Right atrium auricular region (tissue), 2 donors: ENCODE results near the gene NOLC1. TPM values are rescaled to one million over a fixed set of nuclear protein-coding genes. Genes with fewer than 3 reads are reported as not detected.

ENCODE experiments used
- DNase-seq: peaks from one replicate; pipeline ENCODE4 v3.0.0-alpha.2; 2019; ENCODE audit warnings: low spot score
- H3K27ac ChIP-seq, 2 donors: fragments of 200-600 bp; sonication (generic); 1 replicate in 1 of 2; 2 replicates in 1 of 2; pipeline ENCODE4 v1.5.1; 2016 to 2019
- H3K27me3 ChIP-seq, 2 donors: fragments of 200-600 bp; sonication (generic); one replicate each; pipeline versions ENCODE4 v1.5.1 to v1.6.0; 2017 to 2019
- H3K36me3 ChIP-seq: fragments of 200-600 bp; sonication (generic); one replicate; pipeline ENCODE4 v1.5.1; 2016
- H3K4me1 ChIP-seq, 2 donors: fragments of 200-600 bp; sonication (generic); one replicate each; pipeline versions ENCODE4 v1.5.1 to v1.6.0; 2017 to 2019
- H3K4me3 ChIP-seq, 2 donors: fragments of 200-600 bp; sonication (generic); 1 replicate in 1 of 2; 2 replicates in 1 of 2; pipeline ENCODE4 v1.5.1; 2017 to 2019; ENCODE audit warnings: mild to moderate bottlenecking in 1 of 2, moderate library complexity in 1 of 2
- H3K9me3 ChIP-seq, 2 donors: fragments of 200-600 bp; sonication (generic); one replicate each; pipeline ENCODE4 v1.5.1; 2019
- CTCF ChIP-seq, 2 donors: fragments of 200-600 bp; sonication (generic); IDR thresholded peaks; one replicate each; pipeline ENCODE4 v1.5.1; 2019; ENCODE audit warnings: antibody characterized with exemption in 2 of 2
- total RNA-seq, 2 donors: library from RNA; depleted of rRNA; stranded (reverse); fragments of >200 nt; gene quantifications; one replicate each; pipeline ENCODE4 v1.1.0, GENCODE V29; 2016

The NOLC1 gene
- total RNA-seq, 2 donors from 2014 or later = 42.2 to 47.8 TPM

GRCh38 chr10:102120991-102121738 lies 31.0 kb upstream of the NOLC1 start:
- Histone ChIP-seq H3K27me3 (no peaks in the 10 kb centered on the region), H3K36me3 (no peaks in the 10 kb centered on the region), H3K9me3 (no peaks in the 10 kb centered on the region), H3K4me3 (peak overlapping the region; percentile 87 to 94), H3K27ac (peak overlapping the region; percentile 97 to 99), H3K4me1 (peaks cover 0 to 50% of the 10 kb centered on the region in 2 donors)
- no peak for TF ChIP-seq CTCF (IDR thresholded peaks at IDR 0.05)
- DNase-seq = peak; percentile 65

DNA sequence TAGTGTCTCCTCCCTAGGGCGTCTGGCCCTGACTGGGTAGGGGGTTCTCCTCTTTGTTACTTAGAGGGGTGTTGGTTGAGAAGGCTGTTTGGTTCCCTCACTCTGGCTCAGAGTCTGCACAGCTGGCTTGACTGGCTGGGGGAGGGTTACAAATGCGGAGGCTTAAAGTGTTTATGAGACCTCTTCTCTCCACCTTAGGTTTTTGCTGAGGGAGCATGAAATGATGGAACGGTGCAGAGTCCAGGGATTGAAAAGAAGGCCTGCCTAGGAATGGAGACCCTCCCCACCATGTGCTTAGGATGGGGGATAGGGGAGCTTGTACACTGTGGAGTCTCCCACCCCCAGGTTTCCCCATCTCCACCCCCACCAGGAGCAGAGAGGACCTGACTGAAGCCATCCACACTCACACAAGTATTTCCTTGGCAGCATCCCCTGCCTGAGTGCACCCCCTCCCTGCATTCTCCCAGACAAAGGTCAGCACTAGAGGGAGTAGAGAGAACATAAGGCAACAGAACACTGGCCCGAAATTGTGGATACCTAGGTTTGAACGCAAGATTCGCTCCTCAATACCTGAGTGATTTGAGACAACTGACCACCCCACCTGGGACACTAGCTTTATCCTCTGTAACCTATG lies 30.3 kb upstream of the NOLC1 start:
- Histone ChIP-seq H3K4me3 (peak overlapping the region in 1 of 2 donors; percentile 87), H3K27me3 (no peaks in the 10 kb centered on the region), H3K4me1 (peaks cover 0 to 43% of the 10 kb centered on the region in 2 donors)

DNA sequence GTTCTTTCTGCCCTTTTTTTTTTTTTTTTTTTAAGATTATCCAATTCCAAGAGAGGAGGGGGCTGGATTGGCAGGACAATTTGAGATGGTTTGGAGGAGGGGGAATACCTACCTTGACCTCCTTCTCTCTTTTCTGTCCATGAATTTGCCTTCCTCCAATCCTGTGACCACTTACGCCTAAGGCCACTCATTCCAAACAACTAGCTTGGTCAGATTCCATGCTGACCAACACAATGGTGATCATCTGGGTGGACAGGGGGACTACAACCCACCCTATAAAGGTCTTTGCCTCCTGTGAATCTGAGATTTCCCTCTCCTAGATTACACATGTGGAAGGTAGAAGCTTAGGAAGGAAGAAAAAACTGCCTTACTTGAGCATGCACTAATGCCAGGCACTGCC lies 29.7 kb upstream of the NOLC1 start:
- TF ChIP-seq CTCF (IDR thresholded peaks at IDR 0.05) = no peak
- no peak overlapping the region for H3K4me3 ChIP-seq
- H3K4me1 ChIP-seq = peaks cover 0 to 37% of the 10 kb centered on the region in 2 donors
- DNase-seq = no peak
- no peaks in the 10 kb centered on the region for H3K27me3 ChIP-seq
- H3K9me3 ChIP-seq = no peaks in the 10 kb centered on the region
- H3K27ac ChIP-seq = peak overlapping the region; percentile 97 to 99
- H3K36me3 ChIP-seq = no peaks in the 10 kb centered on the region

More for the DNA sequence above, 30.3 kb upstream of the NOLC1 start:
- Histone ChIP-seq H3K27ac (peak overlapping the region; percentile 97 to 99), H3K36me3 (no peaks in the 10 kb centered on the region), H3K9me3 (no peaks in the 10 kb centered on the region)
- no peak for DNase-seq
- peak in 1 of 2 donors; percentile 35 for TF ChIP-seq CTCF (IDR thresholded peaks at IDR 0.05)

DNA sequence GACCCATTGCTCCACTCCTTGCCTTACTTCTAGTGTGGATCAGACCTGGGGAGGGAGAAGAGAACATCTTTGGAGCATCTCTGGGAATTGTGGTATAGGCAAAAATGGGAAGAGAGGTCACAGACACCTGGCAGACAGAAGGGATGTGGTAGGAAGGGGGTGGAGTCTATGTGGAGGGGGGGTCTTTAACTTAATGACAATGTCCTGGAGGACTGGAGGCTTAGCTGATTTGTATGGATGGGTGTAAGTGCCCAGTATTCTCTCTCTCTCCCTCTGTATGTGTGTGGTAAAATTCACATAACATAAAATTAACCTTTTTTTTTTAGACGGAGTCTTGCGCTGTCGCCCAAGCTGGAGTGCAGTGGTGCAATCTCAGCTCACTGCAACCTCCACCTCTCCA lies 29.0 kb upstream of the NOLC1 start:
- H3K4me1 ChIP-seq = peaks cover 0 to 30% of the 10 kb centered on the region in 2 donors
- no peaks in the 10 kb centered on the region for H3K9me3 ChIP-seq
- H3K36me3 ChIP-seq = no peaks in the 10 kb centered on the region
- TF ChIP-seq CTCF (IDR thresholded peaks at IDR 0.05) = no peak
- H3K4me3 ChIP-seq = no peak overlapping the region
- no peaks in the 10 kb centered on the region for H3K27me3 ChIP-seq
- no peak overlapping the region for H3K27ac ChIP-seq
- no peak for DNase-seq

- no peak for TF ChIP-seq CTCF (IDR thresholded peaks at IDR 0.05)
- peaks cover 0 to 34% of the 10 kb centered on the region in 2 donors for H3K4me1 ChIP-seq
- H3K9me3 ChIP-seq = no peaks in the 10 kb centered on the region
- H3K27me3 ChIP-seq = no peaks in the 10 kb centered on the region
- H3K27ac ChIP-seq = no peak overlapping the region
- DNase-seq = no peak
- no peaks in the 10 kb centered on the region for H3K36me3 ChIP-seq
- no peak overlapping the region for H3K4me3 ChIP-seq
Measured at GRCh38 chr10:102131286-102132170, 20.7 kb upstream of the NOLC1 start.
